Measurements from ENCODE around the gene SLC7A5. TPM values are rescaled to one million over a fixed set of nuclear protein-coding genes. Genes with fewer than 3 reads are reported as not detected.
"Not testable (repeated sequence)": the region's sequence is repeated elsewhere in the genome, so short reads cannot be mapped to it uniquely, and the experiment has no call there.

The SLC7A5 gene
- total RNA-seq, 1 donor from 2014 or later, result 57.2 TPM

DNA sequence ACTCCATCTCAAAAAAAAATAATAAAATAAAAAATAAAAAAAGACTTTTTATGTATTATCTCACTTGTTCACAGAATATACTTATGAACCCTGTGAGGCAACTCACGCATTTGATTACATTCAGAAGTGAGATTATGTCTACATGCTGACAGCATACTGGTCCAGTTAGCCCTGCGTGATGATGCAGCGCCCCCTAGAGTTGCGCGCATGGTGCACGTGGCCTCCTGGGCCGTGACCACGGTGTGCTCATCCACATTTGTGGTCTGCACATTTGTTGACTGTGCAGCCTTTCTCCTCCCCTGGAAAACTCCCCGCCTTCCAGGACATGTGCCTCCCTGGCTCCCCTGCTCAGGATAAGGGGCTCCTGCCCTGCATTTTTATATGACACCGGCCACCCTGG lies 20.5 kb upstream of the SLC7A5 start:
- not testable (repeated sequence) for DNase-seq (ENCODE audit: extremely low read depth, low read depth, low spot score)

DNA sequence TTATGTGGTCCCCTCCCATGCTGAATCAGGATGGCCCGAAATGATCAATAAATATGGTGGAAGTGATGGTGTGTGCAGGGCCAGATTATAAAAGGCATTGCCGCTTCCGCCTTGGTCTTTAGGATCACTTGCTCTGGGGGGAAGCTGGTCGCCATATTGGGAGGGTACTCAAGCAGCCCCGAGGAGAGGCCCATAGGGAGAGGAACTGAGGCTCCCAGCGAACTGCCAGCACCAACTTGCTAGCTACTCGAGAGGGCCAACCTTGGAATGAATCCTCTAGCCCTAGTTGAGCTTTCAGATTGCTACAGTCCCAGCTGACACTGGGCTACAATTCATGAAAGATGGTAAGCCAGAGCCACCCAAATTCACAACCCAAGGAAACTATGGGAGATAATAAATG lies 19.0 kb upstream of the SLC7A5 start:
- not testable (repeated sequence) for DNase-seq (ENCODE audit: extremely low read depth, low read depth, low spot score)

- not testable (repeated sequence) for DNase-seq (ENCODE audit: extremely low read depth, low read depth, low spot score)
Observed at GRCh38 chr16:87887931-87888330, 18.6 kb upstream of the SLC7A5 start.

DNA sequence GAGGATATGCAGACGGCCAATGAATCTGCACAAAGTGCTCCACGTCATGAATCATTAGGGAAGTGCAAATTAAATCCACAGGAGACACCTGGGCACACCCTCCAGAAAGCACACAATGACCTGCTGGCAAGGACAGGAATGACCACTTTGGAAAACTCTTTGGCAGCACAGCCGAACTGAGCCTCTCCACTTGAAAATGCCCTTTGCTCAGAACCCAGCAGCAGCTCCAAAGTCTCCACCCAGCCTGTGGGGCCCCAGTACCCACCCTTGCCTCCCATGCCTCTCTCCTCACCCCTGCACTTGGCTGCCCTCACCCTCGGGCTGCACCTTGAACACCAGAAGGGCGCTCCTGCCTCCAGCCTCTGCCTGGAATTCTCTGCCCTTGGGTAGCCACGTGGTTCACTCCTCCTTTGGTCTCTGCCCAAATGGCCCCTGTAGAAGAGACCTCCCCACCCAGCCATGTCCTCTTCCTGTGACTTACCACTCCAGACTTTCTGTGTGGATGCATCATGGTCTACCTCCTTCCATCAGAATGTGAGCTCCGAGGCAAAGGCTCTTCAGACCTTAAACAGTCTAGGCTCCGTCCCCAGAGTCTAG lies 16.2 kb upstream of the SLC7A5 start:
- DNase-seq (ENCODE audit: extremely low read depth, low read depth, low spot score), result not testable (repeated sequence)

GRCh38 chr16:87882436-87883019 lies 13.2 kb upstream of the SLC7A5 start:
- DNase-seq (ENCODE audit: extremely low read depth, low read depth, low spot score), result no peak

- no peak for DNase-seq (ENCODE audit: extremely low read depth, low read depth, low spot score)
Observed at GRCh38 chr16:87881324-87882200, 12.3 kb upstream of the SLC7A5 start.

DNA sequence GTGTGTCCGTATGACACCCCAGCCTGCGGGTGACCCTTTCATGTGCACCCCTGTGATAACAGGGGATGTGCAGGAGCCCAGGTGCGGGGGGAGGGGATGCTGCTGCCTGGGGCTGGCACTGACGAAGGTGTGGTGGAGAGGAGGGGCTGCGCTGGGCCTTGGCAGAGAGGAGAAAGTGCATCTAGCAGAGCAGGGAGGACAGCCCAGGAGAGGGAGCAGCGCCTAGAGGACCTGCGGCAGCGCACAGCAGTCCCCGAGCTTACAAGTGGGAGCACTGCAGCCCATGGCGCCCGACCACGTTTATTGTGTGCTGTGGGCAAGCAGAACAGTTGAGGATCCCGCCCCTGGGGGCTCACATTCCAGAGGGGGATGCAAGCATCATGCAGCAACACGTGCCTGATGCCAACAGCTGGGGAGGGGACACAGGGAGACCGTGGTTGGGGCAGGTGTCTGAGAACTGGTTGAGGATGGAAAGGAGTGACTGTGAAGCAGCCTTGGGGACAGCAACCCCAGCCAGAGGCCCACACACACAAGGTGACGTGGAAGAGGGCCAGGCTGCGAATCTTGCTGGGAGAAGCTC lies 10.9 kb upstream of the SLC7A5 start:
- DNase-seq (ENCODE audit: extremely low read depth, low read depth, low spot score), result no peak

GRCh38 chr16:87879411-87880013 lies 10.2 kb upstream of the SLC7A5 start:
- DNase-seq (ENCODE audit: extremely low read depth, low read depth, low spot score), result not testable (repeated sequence)

- DNase-seq (ENCODE audit: extremely low read depth, low read depth, low spot score), result no peak
Observed at GRCh38 chr16:87878704-87879103, 9.4 kb upstream of the SLC7A5 start.

DNA sequence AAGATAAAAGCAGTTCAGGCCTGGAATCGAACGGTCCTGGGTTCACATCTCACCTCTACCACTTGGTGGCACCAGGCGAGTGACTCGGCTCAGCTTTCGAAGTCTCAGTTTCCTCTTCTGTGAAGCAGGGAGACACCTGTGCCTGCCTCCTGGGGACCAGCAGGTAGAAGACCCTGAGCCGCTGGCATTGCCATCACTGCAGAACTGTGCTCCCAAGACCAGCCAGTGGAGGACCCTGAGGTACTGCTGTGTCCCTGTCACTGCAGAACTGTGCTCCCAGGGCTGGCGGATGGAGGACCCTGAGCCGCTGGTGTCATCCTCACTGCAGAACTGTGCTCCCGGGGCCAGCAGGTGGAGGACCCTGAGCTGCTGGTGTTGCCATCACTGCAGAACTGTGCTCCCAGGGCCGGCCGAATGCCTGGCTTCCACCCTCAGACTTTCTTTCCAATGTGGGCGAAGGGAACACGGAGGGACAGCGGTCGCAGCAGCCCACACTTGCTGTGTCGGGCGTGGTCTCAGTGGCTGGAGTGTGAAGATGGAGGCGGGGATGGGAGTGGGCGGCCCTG lies 8.7 kb upstream of the SLC7A5 start:
- no peak for DNase-seq (ENCODE audit: extremely low read depth, low read depth, low spot score)

DNA sequence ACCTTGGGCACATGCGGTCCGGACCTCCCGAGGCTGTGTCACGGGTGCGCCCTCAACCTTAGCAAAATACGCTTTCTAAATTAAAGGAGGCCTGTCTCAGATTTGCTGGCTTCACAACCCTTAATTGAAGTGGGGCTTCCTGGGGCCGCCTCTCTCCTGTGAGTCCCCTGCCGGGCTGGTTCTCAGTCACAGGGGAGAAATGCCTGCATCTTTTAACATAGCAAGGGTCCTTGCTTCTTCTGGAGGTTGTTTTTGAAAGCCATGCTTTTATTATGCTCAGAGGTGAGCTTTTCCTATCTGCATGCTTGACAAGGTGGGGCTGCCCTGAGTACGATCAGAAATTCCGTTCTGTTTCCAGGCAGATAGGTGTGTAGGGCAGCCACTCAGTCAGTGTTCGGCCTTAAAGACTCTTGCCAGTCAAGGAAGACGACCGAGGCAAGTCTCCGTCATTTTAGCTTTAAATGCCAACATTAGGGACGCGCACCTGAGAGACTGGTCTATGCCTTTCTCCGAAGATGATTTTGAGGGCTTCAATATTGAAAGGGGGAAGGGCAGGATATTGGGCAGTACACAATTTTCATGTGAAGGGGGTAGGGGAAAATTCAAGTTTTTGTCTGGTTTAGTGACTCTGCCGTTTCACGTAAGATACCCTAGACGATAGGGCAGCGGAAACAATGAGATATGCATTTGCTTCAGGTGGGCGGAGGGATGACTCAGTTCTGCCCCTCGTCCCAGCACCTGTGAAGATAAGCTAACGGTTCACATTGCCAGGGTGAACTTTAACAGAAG lies 5.5 kb upstream of the SLC7A5 start:
- no peak for DNase-seq (ENCODE audit: extremely low read depth, low read depth, low spot score)

DNA sequence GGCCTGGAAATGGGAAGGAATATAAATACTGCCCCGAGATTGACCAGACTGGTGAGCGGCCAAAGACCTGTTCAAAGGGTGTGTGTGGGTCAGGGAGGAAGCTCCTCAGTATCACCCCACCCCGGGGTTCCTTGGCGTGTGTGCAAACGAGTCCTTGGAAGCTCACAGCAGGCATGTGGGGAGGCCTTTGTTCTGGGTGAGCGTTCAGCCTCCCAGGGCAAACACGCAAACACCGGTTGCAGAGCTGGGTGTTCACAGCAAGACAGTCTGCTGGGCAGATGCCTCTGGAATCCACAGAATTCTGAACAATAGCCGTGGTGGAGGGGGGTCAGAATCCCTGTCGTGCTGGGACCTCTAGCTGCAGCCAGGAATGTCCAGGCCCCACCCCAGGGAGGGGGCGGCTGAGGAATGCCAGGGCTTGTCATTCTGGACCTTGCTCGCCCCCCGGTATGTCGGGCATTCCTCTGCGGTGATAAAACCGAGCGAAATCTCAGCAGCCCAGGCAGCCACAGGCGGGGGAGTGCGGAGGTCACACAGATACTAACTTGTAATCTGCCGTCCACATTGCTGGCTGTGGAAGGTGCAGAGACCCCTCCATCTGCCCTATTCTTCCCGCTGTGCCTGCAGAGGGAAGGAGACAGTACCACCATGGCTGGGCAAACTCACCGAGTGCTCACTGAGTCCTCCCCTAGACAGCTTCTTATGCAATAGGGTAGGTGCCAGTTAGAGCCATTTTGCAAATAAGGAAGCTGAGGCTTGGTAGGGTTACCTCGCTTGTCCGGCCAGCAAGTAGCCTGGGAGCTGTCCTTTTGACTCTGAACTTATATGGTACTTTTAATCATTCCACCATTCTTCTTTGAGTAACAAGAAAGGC lies 1.3 kb upstream of the SLC7A5 start:
- DNase-seq (ENCODE audit: extremely low read depth, low read depth, low spot score), result not testable (repeated sequence)

GRCh38 chr16:87869879-87870417 lies 641 bp upstream of the SLC7A5 start:
- not testable (repeated sequence) for DNase-seq (ENCODE audit: extremely low read depth, low read depth, low spot score)

GRCh38 chr16:87868254-87869029 lies 865 bp downstream of the SLC7A5 start:
- DNase-seq (ENCODE audit: extremely low read depth, low read depth, low spot score), result peak; percentile 48

DNA sequence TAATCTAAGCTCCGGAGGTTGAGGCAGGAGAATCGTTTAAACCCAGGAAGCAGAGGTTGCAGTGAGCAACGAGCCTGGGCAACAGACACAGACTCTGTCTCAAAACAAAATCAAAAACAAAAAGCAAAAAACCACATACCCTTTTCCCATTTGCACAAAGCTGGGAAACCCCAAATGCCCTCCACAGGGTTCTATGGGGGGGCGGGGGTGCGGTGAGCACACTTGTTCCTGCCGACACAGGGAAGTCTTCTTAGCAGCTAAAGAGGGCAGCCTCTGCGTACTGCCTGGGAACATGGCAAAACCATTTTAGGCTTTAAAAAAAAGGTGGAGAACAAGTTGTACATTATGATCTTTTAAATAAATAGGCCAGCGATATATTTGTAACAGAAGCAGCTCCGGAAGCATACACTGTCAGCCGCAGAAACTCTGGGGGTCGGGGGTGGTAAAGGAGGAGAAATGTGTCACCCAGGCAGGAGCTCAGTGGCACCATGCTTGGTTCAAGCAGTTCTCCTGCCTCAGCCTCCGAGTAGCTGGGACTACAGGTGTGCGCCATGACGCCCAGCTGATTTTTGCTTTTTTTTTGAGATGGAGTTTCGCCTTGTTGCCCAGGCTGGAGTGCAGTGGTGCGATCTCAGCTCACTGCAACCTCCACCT lies 3.3 kb downstream of the SLC7A5 start:
- not testable (repeated sequence) for DNase-seq (ENCODE audit: extremely low read depth, low read depth, low spot score)

GRCh38 chr16:87864331-87864989 lies 4.8 kb downstream of the SLC7A5 start:
- no peak for DNase-seq (ENCODE audit: extremely low read depth, low read depth, low spot score)

DNA sequence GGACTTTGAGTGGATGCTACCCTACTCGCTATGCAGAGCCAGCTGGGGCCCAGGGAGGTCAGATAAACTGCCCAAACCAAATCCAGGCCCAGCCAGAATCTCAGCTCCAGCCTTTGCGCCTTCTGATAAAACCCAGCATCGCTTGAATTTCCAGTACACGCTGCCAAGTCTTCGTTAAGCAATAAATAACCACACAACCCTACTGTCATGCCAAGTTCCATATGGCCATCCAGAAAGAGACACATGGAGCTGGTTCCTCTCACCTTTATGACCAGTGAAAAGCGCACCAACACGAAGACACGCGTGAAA lies 6.0 kb downstream of the SLC7A5 start:
- DNase-seq (ENCODE audit: extremely low read depth, low read depth, low spot score), result not testable (repeated sequence)

Data from glomerular endothelial cell (primary cell).